HEK293 (cell line): ENCODE results near the gene DNAJB4.
A peak's percentile ranks its signal among the peaks of the same experiment; 100 is the strongest.

Experiments
- CTCF ChIA-PET: fragments of 350-600 bp; formaldehyde crosslinking; extraction: SDS; loops from one replicate; lab custom pipeline; 2021; ENCODE audit warnings: antibody characterized with exemption; lab: Yijun Ruan, JAX
- POLR2A ChIA-PET: fragments of 300-600 bp; formaldehyde crosslinking; extraction: SDS; loops from one replicate; lab custom pipeline; 2020; ENCODE audit warnings: antibody characterized with exemption, inconsistent platforms; lab: Yijun Ruan, JAX
- H3K27ac ChIP-seq: fragments of 200-500 bp; sonication (Bioruptor generic); 2 replicates; pipeline ENCODE4 v1.5.1; 2014; ENCODE audit warnings: low read depth, low read length, control low read depth, inconsistent platforms; ENCODE audit errors: extremely low read depth
- H3K36me3 ChIP-seq, 2 experiments: fragments of 200-500 bp in 1 of 2; sonication (Bioruptor generic) in 1 of 2; 1 replicate in 1 of 2; 2 replicates in 1 of 2; pipeline ENCODE4 v1.5.1; 2014 to 2017; ENCODE audit warnings: inconsistent platforms in 2 of 2, low read length in 2 of 2; ENCODE audit not compliant: control insufficient read depth in 2 of 2, insufficient read depth in 1 of 2
- H3K4me1 ChIP-seq: fragments of 200-500 bp; sonication (Bioruptor generic); 2 replicates; pipeline ENCODE4 v1.5.1; 2014; ENCODE audit warnings: mild to moderate bottlenecking, low read length, inconsistent platforms; ENCODE audit not compliant: control insufficient read depth, insufficient read depth
- H3K4me3 ChIP-seq: 2 replicates; pipeline ENCODE4 v1.5.1; 2011; ENCODE audit warnings: low read depth, mild to moderate bottlenecking, control low read depth, low read length, moderate library complexity
- H3K9me3 ChIP-seq: fragments of 200-500 bp; sonication (Bioruptor generic); 2 replicates; pipeline ENCODE4 v1.5.1; 2014; ENCODE audit warnings: low read depth, low read length, inconsistent platforms; ENCODE audit not compliant: control insufficient read depth, insufficient read depth
- KLF16 ChIP-seq: fragments of 450-650 bp; formaldehyde crosslinking; IDR thresholded peaks from 2 replicates; pipeline ENCODE4 v1.5.1; 2017; ENCODE audit warnings: missing biosample characterization, missing genetic modification characterization
- PRDM1 ChIP-seq: fragments of 450-650 bp; formaldehyde crosslinking; IDR thresholded peaks from 2 replicates; pipeline ENCODE4; 2016; ENCODE audit warnings: missing biosample characterization, missing genetic modification characterization
- SETDB1 ChIP-seq: IDR thresholded peaks from one replicate; pipeline ENCODE4 v1.6.1; 2017; ENCODE audit warnings: mild to moderate bottlenecking, low read length, moderate library complexity, mixed read lengths; ENCODE audit not compliant: insufficient read length
- ZNF132 ChIP-seq: fragments of 450-650 bp; formaldehyde crosslinking; IDR thresholded peaks from 2 replicates; pipeline ENCODE4 v1.5.1; 2017; ENCODE audit warnings: missing biosample characterization, missing genetic modification characterization, borderline replicate concordance
- ZNF239 ChIP-seq: fragments of 450-650 bp; formaldehyde crosslinking; IDR thresholded peaks from 2 replicates; pipeline ENCODE4 v1.5.1; 2016; ENCODE audit warnings: missing biosample characterization, missing genetic modification characterization
- ZNF335 ChIP-seq: fragments of 450-650 bp; formaldehyde crosslinking; conservative IDR thresholded peaks from 2 replicates; pipeline ENCODE4 v1.5.1; 2016; ENCODE audit warnings: missing biosample characterization, missing genetic modification characterization
- ZNF521 ChIP-seq: fragments of 450-650 bp; formaldehyde crosslinking; IDR thresholded peaks from 2 replicates; pipeline ENCODE4 v1.5.1; 2017; ENCODE audit warnings: missing biosample characterization, mild to moderate bottlenecking, missing genetic modification characterization
- ZNF549 ChIP-seq: fragments of 450-650 bp; IDR thresholded peaks from 2 replicates; pipeline ENCODE4 v1.5.1; 2018; ENCODE audit warnings: missing biosample characterization, missing genetic modification characterization, mild to moderate bottlenecking, inconsistent platforms, moderate library complexity
- ZNF585B ChIP-seq: fragments of 450-650 bp; formaldehyde crosslinking; IDR thresholded peaks from 2 replicates; pipeline ENCODE4 v1.5.1; 2016; ENCODE audit warnings: missing biosample characterization, missing genetic modification characterization
- ZNF654 ChIP-seq: fragments of 450-650 bp; formaldehyde crosslinking; IDR thresholded peaks from 2 replicates; pipeline ENCODE4 v1.5.1; 2016; ENCODE audit warnings: low read depth, missing biosample characterization, missing genetic modification characterization
- ZNF792 ChIP-seq: fragments of 450-650 bp; formaldehyde crosslinking; IDR thresholded peaks from 2 replicates; pipeline ENCODE4 v1.5.1; 2016; ENCODE audit warnings: missing biosample characterization, missing genetic modification characterization
- ZNF830 ChIP-seq: fragments of 450-650 bp; IDR thresholded peaks from 2 replicates; pipeline ENCODE4 v1.5.0; 2018; ENCODE audit warnings: missing biosample characterization, missing genetic modification characterization, low read depth, mild to moderate bottlenecking, moderate library complexity
- TF ChIP-seq, protein P1 (sequence below): fragments of 450-650 bp; formaldehyde crosslinking; IDR thresholded peaks from 2 replicates; pipeline ENCODE4 v1.5.1; 2017; ENCODE audit warnings: missing biosample characterization, missing genetic modification characterization
- TF ChIP-seq, protein P2 (sequence below): fragments of 450-650 bp; formaldehyde crosslinking; IDR thresholded peaks from 2 replicates; pipeline ENCODE4 v1.5.1; 2017; ENCODE audit warnings: missing biosample characterization, missing genetic modification characterization

DNAJB4 gene

DNA sequence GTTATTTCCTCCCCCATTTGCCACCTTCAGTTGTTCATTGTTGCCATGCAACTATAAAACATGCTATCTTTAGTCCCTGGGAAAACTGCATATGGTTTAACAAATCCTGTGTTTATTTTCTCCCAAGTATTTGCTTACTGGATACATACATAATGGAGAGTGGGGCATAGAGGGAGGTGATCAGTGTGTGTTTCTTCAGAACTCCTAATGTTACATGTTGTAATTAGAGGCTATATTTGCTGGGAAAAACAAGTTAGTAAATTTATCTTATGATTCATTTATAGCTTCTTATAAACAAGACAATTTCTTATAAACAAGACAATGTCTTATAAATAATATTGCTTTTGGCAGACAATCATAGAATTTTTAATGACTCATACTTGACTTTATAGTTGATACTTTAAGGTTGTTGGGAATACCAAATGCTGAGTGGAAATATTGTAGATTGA, 33.8 kb downstream of the DNAJB4 start:
- no peak overlapping the region for H3K4me3 ChIP-seq
- no peak overlapping the region for H3K27ac ChIP-seq
- TF ChIP-seq, protein P1, sequence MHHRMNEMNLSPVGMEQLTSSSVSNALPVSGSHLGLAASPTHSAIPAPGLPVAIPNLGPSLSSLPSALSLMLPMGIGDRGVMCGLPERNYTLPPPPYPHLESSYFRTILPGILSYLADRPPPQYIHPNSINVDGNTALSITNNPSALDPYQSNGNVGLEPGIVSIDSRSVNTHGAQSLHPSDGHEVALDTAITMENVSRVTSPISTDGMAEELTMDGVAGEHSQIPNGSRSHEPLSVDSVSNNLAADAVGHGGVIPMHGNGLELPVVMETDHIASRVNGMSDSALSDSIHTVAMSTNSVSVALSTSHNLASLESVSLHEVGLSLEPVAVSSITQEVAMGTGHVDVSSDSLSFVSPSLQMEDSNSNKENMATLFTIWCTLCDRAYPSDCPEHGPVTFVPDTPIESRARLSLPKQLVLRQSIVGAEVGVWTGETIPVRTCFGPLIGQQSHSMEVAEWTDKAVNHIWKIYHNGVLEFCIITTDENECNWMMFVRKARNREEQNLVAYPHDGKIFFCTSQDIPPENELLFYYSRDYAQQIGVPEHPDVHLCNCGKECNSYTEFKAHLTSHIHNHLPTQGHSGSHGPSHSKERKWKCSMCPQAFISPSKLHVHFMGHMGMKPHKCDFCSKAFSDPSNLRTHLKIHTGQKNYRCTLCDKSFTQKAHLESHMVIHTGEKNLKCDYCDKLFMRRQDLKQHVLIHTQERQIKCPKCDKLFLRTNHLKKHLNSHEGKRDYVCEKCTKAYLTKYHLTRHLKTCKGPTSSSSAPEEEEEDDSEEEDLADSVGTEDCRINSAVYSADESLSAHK (tag by site-specific recombination): no peak
- TF ChIP-seq ZNF549: no peak
- no peak for TF ChIP-seq ZNF654 (tag by site-specific recombination)
- TF ChIP-seq ZNF521 (tag by site-specific recombination): no peak
- no peak for TF ChIP-seq KLF16 (tag by site-specific recombination)
- TF ChIP-seq, protein P2, sequence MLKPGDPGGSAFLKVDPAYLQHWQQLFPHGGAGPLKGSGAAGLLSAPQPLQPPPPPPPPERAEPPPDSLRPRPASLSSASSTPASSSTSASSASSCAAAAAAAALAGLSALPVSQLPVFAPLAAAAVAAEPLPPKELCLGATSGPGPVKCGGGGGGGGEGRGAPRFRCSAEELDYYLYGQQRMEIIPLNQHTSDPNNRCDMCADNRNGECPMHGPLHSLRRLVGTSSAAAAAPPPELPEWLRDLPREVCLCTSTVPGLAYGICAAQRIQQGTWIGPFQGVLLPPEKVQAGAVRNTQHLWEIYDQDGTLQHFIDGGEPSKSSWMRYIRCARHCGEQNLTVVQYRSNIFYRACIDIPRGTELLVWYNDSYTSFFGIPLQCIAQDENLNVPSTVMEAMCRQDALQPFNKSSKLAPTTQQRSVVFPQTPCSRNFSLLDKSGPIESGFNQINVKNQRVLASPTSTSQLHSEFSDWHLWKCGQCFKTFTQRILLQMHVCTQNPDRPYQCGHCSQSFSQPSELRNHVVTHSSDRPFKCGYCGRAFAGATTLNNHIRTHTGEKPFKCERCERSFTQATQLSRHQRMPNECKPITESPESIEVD (tag by site-specific recombination): no peak
- ChIA-PET CTCF (no interaction called here), POLR2A (no interaction called here)
- no peaks in the 10 kb centered on the region for H3K4me1 ChIP-seq
- H3K36me3 ChIP-seq: no peaks in the 10 kb centered on the region
- H3K9me3 ChIP-seq: no peaks in the 10 kb centered on the region

DNA sequence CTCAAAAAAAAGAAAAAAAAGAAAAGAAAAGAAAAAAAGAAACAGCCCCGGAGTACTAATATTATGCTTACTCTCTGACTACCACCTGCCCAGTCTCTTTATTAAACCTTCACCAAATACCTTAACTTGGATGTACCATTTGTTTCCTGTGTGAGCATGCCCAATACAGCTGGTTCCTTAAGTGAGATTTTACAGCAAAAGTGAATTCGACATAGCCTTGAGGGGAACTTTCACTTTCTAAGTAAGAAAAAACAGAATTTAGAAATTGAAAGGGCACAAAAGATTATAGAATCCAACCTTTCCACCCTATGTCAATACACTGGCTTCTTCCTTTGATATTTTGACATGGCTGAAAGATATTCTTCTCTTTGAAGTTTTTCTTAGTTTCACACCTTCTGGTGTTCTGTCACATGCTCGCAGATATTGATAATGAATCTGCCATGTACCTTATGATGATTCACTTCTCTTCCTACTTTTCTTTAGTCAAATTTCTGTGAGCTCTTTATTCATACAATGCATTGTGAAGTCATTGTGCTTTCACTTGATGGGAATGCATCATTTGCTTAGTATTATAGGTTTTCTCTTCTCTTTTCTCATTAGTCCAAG, 35.8 kb downstream of the DNAJB4 start:
- POLR2A ChIA-PET: interaction anchor here (1.6 kb wide), 1 partner anchor 36 kb away, joined by 7 read pairs; the partner anchor contains the start of gene DNAJB4
- Histone ChIP-seq H3K4me3 (no peak overlapping the region), H3K27ac (no peak overlapping the region), H3K4me1 (no peaks in the 10 kb centered on the region)
- CTCF ChIA-PET: no interaction called here
- TF ChIP-seq PRDM1: peak; percentile 75
- no peak for TF ChIP-seq ZNF132 (tag by site-specific recombination)
- TF ChIP-seq, all 188 proteins: peak for 1
- no peaks in the 10 kb centered on the region for H3K36me3 ChIP-seq
- H3K9me3 ChIP-seq: no peaks in the 10 kb centered on the region

DNA sequence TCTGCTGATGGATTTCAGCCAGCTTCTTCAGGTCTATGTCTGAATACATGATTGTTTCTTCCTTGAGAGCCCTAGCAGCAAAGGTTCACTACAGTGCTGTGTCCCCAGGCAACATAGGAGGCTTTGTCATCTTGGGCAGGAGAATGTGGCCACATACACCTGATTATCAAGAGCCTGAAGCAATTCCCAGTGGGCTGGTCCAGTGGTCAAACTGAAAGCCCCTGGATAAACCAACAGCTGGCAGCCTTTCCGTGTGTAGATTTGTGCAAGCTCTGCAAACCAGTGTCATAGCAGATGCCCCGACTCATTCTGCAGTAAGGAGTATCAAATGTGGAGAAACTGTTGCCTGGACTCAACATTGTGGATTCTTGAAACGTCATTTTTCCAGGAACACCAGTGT, 38.7 kb downstream of the DNAJB4 start:
- H3K27ac ChIP-seq: no peak overlapping the region
- TF ChIP-seq ZNF830 (tag by site-specific recombination) (no peak), SETDB1 (no peak), ZNF239 (tag by site-specific recombination) (no peak), ZNF585B (tag by site-specific recombination) (no peak)
- TF ChIP-seq, all 188 proteins: peak for 0
- no peaks in the 10 kb centered on the region for H3K36me3 ChIP-seq
- POLR2A ChIA-PET: interaction anchor here (0.7 kb wide), 1 partner anchor 15 kb away, joined by 3 read pairs; no protein-coding TSS in a partner anchor
- no peaks in the 10 kb centered on the region for H3K4me1 ChIP-seq
- H3K4me3 ChIP-seq: no peak overlapping the region
- no peaks in the 10 kb centered on the region for H3K9me3 ChIP-seq
- CTCF ChIA-PET: no interaction called here

DNA sequence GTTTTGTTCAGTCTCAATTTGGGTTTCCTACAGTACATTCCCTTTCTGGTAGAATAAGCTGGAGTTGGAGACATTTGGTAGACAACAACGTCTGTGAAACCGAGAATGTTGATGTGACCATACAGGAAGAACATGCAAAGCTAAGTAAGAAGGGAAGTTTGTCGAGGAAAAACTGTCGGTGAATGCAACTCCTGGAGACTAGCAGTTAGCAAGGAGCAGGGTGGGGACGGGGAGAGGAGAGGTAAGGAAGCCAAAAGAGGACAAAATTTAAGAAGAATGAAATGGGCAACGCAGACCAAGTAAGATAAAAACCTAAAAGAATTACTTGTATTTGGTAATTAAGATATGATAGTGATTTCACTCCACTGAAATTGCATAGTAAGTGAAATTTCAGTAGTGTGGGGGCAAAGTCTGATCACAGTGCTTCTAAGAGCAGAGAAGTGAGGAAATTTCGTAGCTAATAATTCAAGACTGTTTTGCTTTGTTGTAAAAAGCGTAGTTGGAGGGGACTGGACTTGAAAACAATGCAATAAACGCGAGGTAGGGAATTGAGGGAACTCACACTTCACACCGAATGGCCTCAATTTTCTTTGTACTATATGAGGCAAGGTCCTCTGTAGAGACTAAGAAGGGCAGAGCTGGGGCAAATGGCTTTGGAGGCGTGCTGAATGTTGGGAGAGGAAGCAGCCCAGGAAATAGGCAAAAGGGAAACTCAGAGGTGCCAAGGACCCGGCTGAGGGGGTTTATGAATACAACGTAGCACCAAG, 40.2 kb downstream of the DNAJB4 start:
- POLR2A ChIA-PET: no interaction called here
- CTCF ChIA-PET: interaction anchor here (0.7 kb wide), 1 partner anchor 1761 kb away, joined by 3 read pairs; no protein-coding TSS in a partner anchor

More for the DNA sequence above, 40.2 kb downstream of the DNAJB4 start:
- no peak for TF ChIP-seq ZNF335 (tag by site-specific recombination)
- TF ChIP-seq ZNF792 (tag by site-specific recombination): no peak
- H3K4me3 ChIP-seq: no peak overlapping the region
- no peaks in the 10 kb centered on the region for H3K36me3 ChIP-seq
- H3K4me1 ChIP-seq: no peaks in the 10 kb centered on the region
- no peaks in the 10 kb centered on the region for H3K9me3 ChIP-seq
- H3K27ac ChIP-seq: no peak overlapping the region
